GM23338 (cell line): ENCODE data around the gene CD63. TPM values are rescaled to one million over a fixed set of nuclear protein-coding genes. Genes with fewer than 3 reads are reported as not detected.

Source experiments
- ATAC-seq: fragments of 200-7000 bp; cut with Tn5 transposase; 3 replicates; pipeline ENCODE4 v1.9.1; 2020
- DNase-seq: peaks from one replicate; pipeline ENCODE4 v3.0.0-alpha.2; 2015; ENCODE audit warnings: low spot score
- H2AFZ ChIP-seq: fragments of 200-600 bp; sonication (generic); 2 replicates; pipeline ENCODE4 v1.8.0; 2016; ENCODE audit warnings: antibody characterized with exemption, mild to moderate bottlenecking, moderate library complexity
- H3F3A ChIP-seq: fragments of 200-600 bp; sonication (generic); replicated peaks from 2 replicates; pipeline ENCODE4 v1.8.0; 2017; ENCODE audit warnings: antibody characterized with exemption, mixed run types, low read depth
- H3K27ac ChIP-seq: fragments of 200-600 bp; sonication (generic); 2 replicates; pipeline ENCODE4 v1.6.1; 2016; ENCODE audit warnings: low read depth
- H3K27me3 ChIP-seq: fragments of 200-600 bp; sonication (generic); 2 replicates; pipeline ENCODE4 v1.8.0; 2016; ENCODE audit warnings: mild to moderate bottlenecking, mixed run types, moderate library complexity; ENCODE audit not compliant: insufficient read depth
- H3K36me3 ChIP-seq: fragments of 200-600 bp; sonication (generic); 2 replicates; pipeline ENCODE4 v1.8.0; 2016; ENCODE audit warnings: mild to moderate bottlenecking; ENCODE audit not compliant: insufficient read depth
- H3K4me1 ChIP-seq: fragments of 200-600 bp; sonication (generic); 2 replicates; pipeline ENCODE4 v1.8.0; 2016; ENCODE audit warnings: mild to moderate bottlenecking, moderate library complexity; ENCODE audit not compliant: insufficient read depth
- H3K4me2 ChIP-seq: fragments of 200-600 bp; sonication (generic); 2 replicates; pipeline ENCODE4 v1.7.1; 2017; ENCODE audit warnings: mixed run types
- H3K4me3 ChIP-seq: fragments of 200-600 bp; sonication (generic); 2 replicates; pipeline ENCODE4 v1.6.1; 2016; ENCODE audit warnings: mixed run types
- H3K79me2 ChIP-seq: fragments of 200-600 bp; sonication (generic); replicated peaks from 2 replicates; pipeline ENCODE4 v1.8.0; 2017; ENCODE audit warnings: mild to moderate bottlenecking; ENCODE audit not compliant: insufficient read depth
- H3K9me2 ChIP-seq: fragments of 200-600 bp; sonication (generic); 2 replicates; pipeline ENCODE4 v1.8.0; 2017; ENCODE audit not compliant: insufficient read depth
- H4K20me1 ChIP-seq: fragments of 200-600 bp; sonication (generic); replicated peaks from 2 replicates; pipeline ENCODE4 v1.8.0; 2017; ENCODE audit warnings: mild to moderate bottlenecking; ENCODE audit not compliant: insufficient read depth
- H3K27ac Mint-ChIP-seq: 2 replicates; pipeline ENCODE4 v1.8.0; 2020; ENCODE audit warnings: inconsistent platforms, mild to moderate bottlenecking, moderate library complexity, mixed read lengths
- H3K27me3 Mint-ChIP-seq: 3 replicates; pipeline ENCODE4 v1.8.0; 2022; ENCODE audit warnings: low read depth, mild to moderate bottlenecking, moderate library complexity, mixed read lengths, inconsistent platforms; ENCODE audit not compliant: insufficient read depth, poor library complexity
- H3K36me3 Mint-ChIP-seq: 3 replicates; pipeline ENCODE4 v1.8.0; 2021; ENCODE audit warnings: low read depth, mild to moderate bottlenecking, inconsistent platforms, moderate library complexity, mixed read lengths
- H3K4me1 Mint-ChIP-seq: 3 replicates; pipeline ENCODE4 v1.8.0; 2020; ENCODE audit warnings: mild to moderate bottlenecking, inconsistent platforms, mixed read lengths
- H3K4me3 Mint-ChIP-seq: 3 replicates; pipeline ENCODE4 v1.8.0; 2021; ENCODE audit warnings: moderate library complexity, mild to moderate bottlenecking, inconsistent platforms, mixed read lengths
- H3K9me3 Mint-ChIP-seq: 3 replicates; pipeline ENCODE4 v1.8.0; 2020; ENCODE audit warnings: moderate library complexity, mild to moderate bottlenecking, inconsistent platforms, mixed read lengths
- EZH2 ChIP-seq: fragments of 200-600 bp; sonication (generic); IDR thresholded peaks from one replicate; pipeline ENCODE4 v1.8.0; 2017; ENCODE audit warnings: antibody characterized with exemption, mild to moderate bottlenecking, low read depth; ENCODE audit not compliant: unreplicated experiment
- JUNB ChIP-seq: IDR thresholded peaks from one replicate; pipeline ENCODE4 v1.6.1; 2016; ENCODE audit warnings: antibody characterized with exemption; ENCODE audit not compliant: unreplicated experiment
- NANOG ChIP-seq: IDR thresholded peaks from 2 replicates; pipeline ENCODE4 v1.6.1; 2016; ENCODE audit warnings: antibody characterized with exemption, borderline replicate concordance
- POLR2AphosphoS5 ChIP-seq: IDR thresholded peaks from 2 replicates; pipeline ENCODE4 v1.6.1; 2016; ENCODE audit warnings: antibody characterized with exemption, low read depth
- polyA plus RNA-seq: library from polyadenylated mRNA; unstranded; fragments of >200 nt; fragmentation: Nextera tagmentation; extraction: Ambion mirVana; gene quantifications from 2 replicates; pipeline ENCODE4 v1.2.1, GENCODE V29; 2016
- total RNA-seq: library from RNA; depleted of rRNA; stranded (reverse); fragments of >200 nt; shearing (Covaris generic); gene quantifications from 2 replicates; pipeline ENCODE4 v1.2.3, GENCODE V29; 2014
- TF ChIP-seq, protein P1 (sequence below): fragments of 250-450 bp; sonication (Bioruptor Pico); IDR thresholded peaks from 2 replicates; pipeline ENCODE4 v1.5.0; 2020; ENCODE audit warnings: mild to moderate bottlenecking, moderate library complexity

CD63 gene
- total and polyA plus RNA-seq, 2 experiments from 2014 or later, result 294 to 685 TPM

GRCh38 chr12:55707841-55708694 lies 20.7 kb downstream of the CD63 start, which contains the start of gene ITGA7:
Gene ITGA7, minus strand, starts transcription at chr12:55707904. Its CDS starts 222 bp downstream, at chr12:55707682.
- Histone ChIP-seq H3K27me3 (peaks cover 16% of the 10 kb centered on the region; the same call in 1 of the 2 replicates), H2AFZ (peak within 1 kb of the TSS; percentile 95), H3K9me2 (no peaks in the 10 kb centered on the region), H4K20me1 (peaks cover 3% of the 10 kb centered on the region; the same call in 1 of the 2 replicates), H3F3A (peaks cover 7% of the 10 kb centered on the region; the same call in 1 of the 2 replicates), H3K4me2 (peak within 1 kb of the TSS; percentile 98), H3K79me2 (peaks cover 28% of the 10 kb centered on the region), H3K4me3 (peak within 1 kb of the TSS; percentile 97), H3K4me1 (peaks cover 26% of the 10 kb centered on the region), H3K36me3 (no peaks in the 10 kb centered on the region), H3K27ac (peak within 1 kb of the TSS; percentile 57; the same call in 1 of the 2 replicates)
- peak; percentile 85 for ATAC-seq
- DNase-seq, result peak; percentile 97
- H3K27ac Mint-ChIP-seq, result peak within 1 kb of the TSS; percentile 87
- H3K27me3 Mint-ChIP-seq, result peaks cover 20% of the 10 kb centered on the region
- TF ChIP-seq, protein P1, sequence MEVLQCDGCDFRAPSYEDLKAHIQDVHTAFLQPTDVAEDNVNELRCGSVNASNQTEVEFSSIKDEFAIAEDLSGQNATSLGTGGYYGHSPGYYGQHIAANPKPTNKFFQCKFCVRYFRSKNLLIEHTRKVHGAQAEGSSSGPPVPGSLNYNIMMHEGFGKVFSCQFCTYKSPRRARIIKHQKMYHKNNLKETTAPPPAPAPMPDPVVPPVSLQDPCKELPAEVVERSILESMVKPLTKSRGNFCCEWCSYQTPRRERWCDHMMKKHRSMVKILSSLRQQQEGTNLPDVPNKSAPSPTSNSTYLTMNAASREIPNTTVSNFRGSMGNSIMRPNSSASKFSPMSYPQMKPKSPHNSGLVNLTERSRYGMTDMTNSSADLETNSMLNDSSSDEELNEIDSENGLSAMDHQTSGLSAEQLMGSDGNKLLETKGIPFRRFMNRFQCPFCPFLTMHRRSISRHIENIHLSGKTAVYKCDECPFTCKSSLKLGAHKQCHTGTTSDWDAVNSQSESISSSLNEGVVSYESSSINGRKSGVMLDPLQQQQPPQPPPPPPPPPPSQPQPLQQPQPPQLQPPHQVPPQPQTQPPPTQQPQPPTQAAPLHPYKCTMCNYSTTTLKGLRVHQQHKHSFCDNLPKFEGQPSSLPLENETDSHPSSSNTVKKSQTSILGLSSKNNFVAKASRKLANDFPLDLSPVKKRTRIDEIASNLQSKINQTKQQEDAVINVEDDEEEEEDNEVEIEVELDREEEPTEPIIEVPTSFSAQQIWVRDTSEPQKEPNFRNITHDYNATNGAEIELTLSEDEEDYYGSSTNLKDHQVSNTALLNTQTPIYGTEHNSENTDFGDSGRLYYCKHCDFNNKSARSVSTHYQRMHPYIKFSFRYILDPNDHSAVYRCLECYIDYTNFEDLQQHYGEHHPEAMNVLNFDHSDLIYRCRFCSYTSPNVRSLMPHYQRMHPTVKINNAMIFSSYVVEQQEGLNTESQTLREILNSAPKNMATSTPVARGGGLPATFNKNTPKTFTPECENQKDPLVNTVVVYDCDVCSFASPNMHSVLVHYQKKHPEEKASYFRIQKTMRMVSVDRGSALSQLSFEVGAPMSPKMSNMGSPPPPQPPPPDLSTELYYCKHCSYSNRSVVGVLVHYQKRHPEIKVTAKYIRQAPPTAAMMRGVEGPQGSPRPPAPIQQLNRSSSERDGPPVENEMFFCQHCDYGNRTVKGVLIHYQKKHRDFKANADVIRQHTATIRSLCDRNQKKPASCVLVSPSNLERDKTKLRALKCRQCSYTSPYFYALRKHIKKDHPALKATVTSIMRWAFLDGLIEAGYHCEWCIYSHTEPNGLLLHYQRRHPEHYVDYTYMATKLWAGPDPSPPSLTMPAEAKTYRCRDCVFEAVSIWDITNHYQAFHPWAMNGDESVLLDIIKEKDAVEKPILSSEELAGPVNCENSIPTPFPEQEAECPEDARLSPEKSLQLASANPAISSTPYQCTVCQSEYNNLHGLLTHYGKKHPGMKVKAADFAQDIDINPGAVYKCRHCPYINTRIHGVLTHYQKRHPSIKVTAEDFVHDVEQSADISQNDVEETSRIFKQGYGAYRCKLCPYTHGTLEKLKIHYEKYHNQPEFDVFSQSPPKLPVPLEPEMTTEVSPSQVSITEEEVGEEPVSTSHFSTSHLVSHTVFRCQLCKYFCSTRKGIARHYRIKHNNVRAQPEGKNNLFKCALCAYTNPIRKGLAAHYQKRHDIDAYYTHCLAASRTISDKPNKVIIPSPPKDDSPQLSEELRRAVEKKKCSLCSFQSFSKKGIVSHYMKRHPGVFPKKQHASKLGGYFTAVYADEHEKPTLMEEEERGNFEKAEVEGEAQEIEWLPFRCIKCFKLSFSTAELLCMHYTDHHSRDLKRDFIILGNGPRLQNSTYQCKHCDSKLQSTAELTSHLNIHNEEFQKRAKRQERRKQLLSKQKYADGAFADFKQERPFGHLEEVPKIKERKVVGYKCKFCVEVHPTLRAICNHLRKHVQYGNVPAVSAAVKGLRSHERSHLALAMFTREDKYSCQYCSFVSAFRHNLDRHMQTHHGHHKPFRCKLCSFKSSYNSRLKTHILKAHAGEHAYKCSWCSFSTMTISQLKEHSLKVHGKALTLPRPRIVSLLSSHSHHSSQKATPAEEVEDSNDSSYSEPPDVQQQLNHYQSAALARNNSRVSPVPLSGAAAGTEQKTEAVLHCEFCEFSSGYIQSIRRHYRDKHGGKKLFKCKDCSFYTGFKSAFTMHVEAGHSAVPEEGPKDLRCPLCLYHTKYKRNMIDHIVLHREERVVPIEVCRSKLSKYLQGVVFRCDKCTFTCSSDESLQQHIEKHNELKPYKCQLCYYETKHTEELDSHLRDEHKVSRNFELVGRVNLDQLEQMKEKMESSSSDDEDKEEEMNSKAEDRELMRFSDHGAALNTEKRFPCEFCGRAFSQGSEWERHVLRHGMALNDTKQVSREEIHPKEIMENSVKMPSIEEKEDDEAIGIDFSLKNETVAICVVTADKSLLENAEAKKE, result no peak
- TF ChIP-seq NANOG, result no peak
- TF ChIP-seq EZH2, result no peak
- TF ChIP-seq POLR2AphosphoS5, result peak; percentile 60; the same call in 1 of the 2 replicates
- TF ChIP-seq JUNB, result no peak
- peaks cover 38% of the 10 kb centered on the region for H3K4me1 Mint-ChIP-seq
- peak within 1 kb of the TSS; percentile 88 for H3K4me3 Mint-ChIP-seq
- no peaks in the 10 kb centered on the region for H3K36me3 Mint-ChIP-seq
- no peaks in the 10 kb centered on the region for H3K9me3 Mint-ChIP-seq
